ENCODE measurements around the gene SPACA6. TPM values are rescaled to one million over a fixed set of nuclear protein-coding genes. Genes with fewer than 3 reads are reported as not detected.
A peak's percentile ranks its signal among the peaks of the same experiment; 100 is the strongest.

The SPACA6 gene
- total and polyA plus RNA-seq, 4 donors = 7.0 to 20.7 (median 14.8) TPM

- H3K4me1 ChIP-seq (ENCODE audit: control insufficient read depth in 5 of 5, insufficient read depth in 5 of 5, low read length in 5 of 5) = peaks cover 0 to 9% (median 0%) of the 10 kb centered on the region in 5 donors
- H3K36me3 ChIP-seq (ENCODE audit: control insufficient read depth in 4 of 4, insufficient read depth in 4 of 4, low read length in 4 of 4) = no peaks in the 10 kb centered on the region
- H3K27me3 ChIP-seq (ENCODE audit: control insufficient read depth in 3 of 3, insufficient read depth in 3 of 3, low read length in 2 of 3) = peaks cover 0 to 4% (median 2%) of the 10 kb centered on the region in 3 donors
- WGBS, 2 donors = 59 to 61% methylated on average over 11 of the region's 11 CpGs
- ATAC-seq (ENCODE audit: insufficient read depth, low FRiP score) (no peak), DNase-seq (no peak)
- peaks cover 0 to 3% (median 0%) of the 10 kb centered on the region in 4 donors for H3K9me3 ChIP-seq (ENCODE audit: control insufficient read depth in 4 of 4, insufficient read depth in 3 of 4, low read length in 3 of 4)
- TF ChIP-seq CTCF (IDR thresholded peaks at IDR 0.05; ENCODE audit: control extremely low read depth, extremely low read depth) = no peak
- no peak overlapping the region for H3K27ac ChIP-seq (ENCODE audit: low read depth in 1 of 2, low read length in 1 of 2)
- no peak overlapping the region for H3K9ac ChIP-seq (ENCODE audit: insufficient read depth in 1 of 2, low read length in 2 of 2)
- no peak overlapping the region for H3K4me3 ChIP-seq
These were observed 16.5 kb upstream of the SPACA6 start for GRCh38 chr19:51676566-51677083.

GRCh38 chr19:51680474-51680873, 12.7 kb upstream of the SPACA6 start:
- H3K4me1 ChIP-seq (ENCODE audit: control insufficient read depth in 5 of 5, insufficient read depth in 5 of 5, low read length in 5 of 5) = peaks cover 0 to 9% (median 0%) of the 10 kb centered on the region in 5 donors
- TF ChIP-seq CTCF (IDR thresholded peaks at IDR 0.05; ENCODE audit: control extremely low read depth, extremely low read depth) = no peak
- no peak overlapping the region for H3K27ac ChIP-seq (ENCODE audit: low read depth in 1 of 2, low read length in 1 of 2)
- peaks cover 0 to 3% (median 0%) of the 10 kb centered on the region in 4 donors for H3K9me3 ChIP-seq (ENCODE audit: control insufficient read depth in 4 of 4, insufficient read depth in 3 of 4, low read length in 3 of 4)
- H3K36me3 ChIP-seq (ENCODE audit: control insufficient read depth in 4 of 4, insufficient read depth in 4 of 4, low read length in 4 of 4) = no peaks in the 10 kb centered on the region
- ATAC-seq (ENCODE audit: insufficient read depth, low FRiP score) (no peak), DNase-seq (no peak)
- peaks cover 0 to 4% (median 2%) of the 10 kb centered on the region in 3 donors for H3K27me3 ChIP-seq (ENCODE audit: control insufficient read depth in 3 of 3, insufficient read depth in 3 of 3, low read length in 2 of 3)
- no peak overlapping the region for H3K4me3 ChIP-seq
- WGBS, 2 donors = 93 to 94% methylated on average over 1 of the region's 1 CpG
- H3K9ac ChIP-seq (ENCODE audit: insufficient read depth in 1 of 2, low read length in 2 of 2) = no peak overlapping the region

- Histone ChIP-seq H3K4me3 (no peak overlapping the region), H3K27me3 (ENCODE audit: control insufficient read depth in 3 of 3, insufficient read depth in 3 of 3, low read length in 2 of 3) (peaks cover 0 to 4% (median 2%) of the 10 kb centered on the region in 3 donors), H3K27ac (ENCODE audit: low read depth in 1 of 2, low read length in 1 of 2) (peak overlapping the region in 1 of 2 donors; percentile 33), H3K9me3 (ENCODE audit: control insufficient read depth in 4 of 4, insufficient read depth in 3 of 4, low read length in 3 of 4) (peaks cover 0 to 3% (median 0%) of the 10 kb centered on the region in 4 donors), H3K9ac (ENCODE audit: insufficient read depth in 1 of 2, low read length in 2 of 2) (no peak overlapping the region), H3K36me3 (ENCODE audit: control insufficient read depth in 4 of 4, insufficient read depth in 4 of 4, low read length in 4 of 4) (no peaks in the 10 kb centered on the region), H3K4me1 (ENCODE audit: control insufficient read depth in 5 of 5, insufficient read depth in 5 of 5, low read length in 5 of 5) (peaks cover 0 to 9% (median 0%) of the 10 kb centered on the region in 5 donors)
- DNase-seq (peak; percentile 49 to 73 (median 71)), ATAC-seq (ENCODE audit: insufficient read depth, low FRiP score) (no peak)
- TF ChIP-seq CTCF (IDR thresholded peaks at IDR 0.05; ENCODE audit: control extremely low read depth, extremely low read depth) = no peak
- WGBS, 2 donors = 55 to 62% methylated on average over 3 of the region's 3 CpGs
These were observed 11.7 kb upstream of the SPACA6 start for GRCh38 chr19:51681286-51681941.
